OCI-M1 (cell line): ENCODE results near the gene SPINK1.
A peak's percentile ranks its signal among the peaks of the same experiment; 100 is the strongest.
"Not testable (repeated sequence)": the region's sequence is repeated elsewhere in the genome, so short reads cannot be mapped to it uniquely, and the experiment has no call there.

Experiments
- DNase-seq: peaks from one replicate; lab custom pipeline; 2025; lab: John Stamatoyannopoulos, UW

The SPINK1 gene

DNA sequence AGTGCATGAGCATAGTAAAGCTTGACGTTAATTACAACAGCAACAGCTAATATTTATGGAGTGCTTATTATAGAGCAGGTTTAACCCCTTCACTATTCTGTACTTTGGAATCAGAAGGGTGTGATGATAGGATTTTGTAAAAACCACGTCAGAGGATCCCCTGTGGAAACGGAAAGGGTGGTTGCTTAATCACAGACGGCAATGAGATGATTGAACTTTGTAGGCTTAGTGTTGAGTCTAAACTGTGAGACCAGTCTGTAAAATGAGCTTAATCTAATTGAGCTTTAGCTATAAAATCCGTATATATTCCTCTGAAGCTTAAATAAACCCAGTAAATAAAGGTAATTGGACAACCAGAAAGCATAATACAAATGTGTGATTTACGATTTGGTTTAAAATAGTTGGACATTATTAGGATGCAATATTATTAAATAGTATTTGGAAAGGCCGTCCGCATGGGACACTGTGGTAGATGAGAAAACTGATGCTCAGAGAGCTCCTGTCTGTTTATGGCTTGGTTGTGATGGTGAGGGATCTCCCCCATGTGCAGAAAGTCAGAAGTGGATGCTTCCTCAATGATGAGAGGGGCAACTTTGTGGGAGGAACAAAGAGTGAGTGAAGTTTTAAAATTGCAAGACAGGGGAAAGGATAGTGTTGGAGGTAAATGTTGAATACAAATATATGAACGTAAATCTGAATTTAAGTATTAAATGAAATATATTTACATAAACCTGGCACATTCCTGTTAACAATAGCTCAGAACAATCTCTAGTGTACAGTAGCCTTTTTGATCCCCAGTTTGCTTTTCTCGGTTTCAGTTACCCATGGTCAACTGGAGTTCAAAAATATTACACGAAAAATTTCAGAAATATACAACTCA lies 23.7 kb upstream of the SPINK1 start:
- no peak for DNase-seq

DNA sequence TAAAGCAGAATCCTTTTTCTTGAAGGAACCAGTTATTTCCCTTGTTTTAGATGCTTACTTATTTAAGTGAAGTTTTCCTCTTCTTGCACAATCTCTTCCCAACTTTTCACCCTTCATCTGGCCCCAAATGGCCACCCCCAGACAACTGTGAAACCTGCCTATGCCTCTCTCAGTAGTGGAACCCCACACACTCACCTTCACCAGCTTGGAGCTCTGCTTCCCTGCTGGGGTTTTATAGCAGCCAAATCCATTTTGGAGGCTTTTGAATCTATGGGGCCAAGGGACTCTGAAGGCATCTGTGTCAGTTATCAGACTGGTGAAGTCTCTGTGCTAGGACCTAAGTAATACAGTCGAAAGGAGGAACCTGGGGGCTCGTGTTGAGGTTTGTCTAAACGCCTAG lies 22.9 kb upstream of the SPINK1 start:
- no peak for DNase-seq

DNA sequence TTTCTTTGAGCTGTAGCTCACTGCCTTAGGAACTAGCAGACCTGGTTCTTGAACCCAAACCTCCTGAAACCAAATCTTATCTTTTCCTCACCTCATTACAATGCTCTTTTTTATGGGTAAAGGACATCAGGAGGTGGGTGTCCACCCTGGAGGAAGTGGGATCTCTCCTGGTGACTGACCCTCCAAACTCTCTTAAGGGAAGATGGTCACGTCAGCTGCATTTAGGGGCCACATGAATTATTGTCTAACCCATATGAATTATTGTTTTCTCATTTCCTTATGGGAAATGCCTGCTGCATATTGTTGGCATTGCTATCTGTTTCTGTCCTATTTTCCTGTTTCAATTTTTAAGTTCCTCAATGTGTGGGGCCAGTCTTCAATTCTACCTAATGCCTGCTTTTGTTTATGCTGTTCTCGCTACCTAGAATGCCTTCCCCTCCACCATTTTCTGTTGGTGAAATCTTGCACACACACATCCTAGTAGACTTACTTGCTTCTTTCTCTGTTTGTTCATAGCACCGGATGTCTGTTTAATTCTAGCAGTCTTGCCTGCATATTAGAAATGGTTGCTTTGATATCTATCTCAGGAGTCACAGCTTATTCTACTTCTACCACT lies 22.0 kb upstream of the SPINK1 start:
- DNase-seq = no peak

DNA sequence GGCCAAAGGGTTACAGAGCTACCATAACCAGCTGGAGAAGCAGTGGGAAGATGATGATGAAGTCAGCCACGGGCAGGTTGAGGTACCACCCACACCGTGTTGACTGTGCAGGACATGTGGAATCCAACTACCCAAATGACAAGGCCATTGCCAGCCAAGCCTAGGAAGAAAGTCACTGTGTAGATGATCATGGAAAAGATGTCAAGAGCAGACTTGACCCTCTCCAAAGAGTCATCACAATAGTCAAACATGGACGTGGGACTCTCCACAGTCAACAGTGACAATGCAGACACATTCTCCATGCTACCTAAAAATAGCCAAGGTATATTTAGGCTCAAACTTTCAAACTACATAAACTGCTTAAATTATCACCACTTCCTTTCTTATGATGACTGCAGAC lies 20.9 kb upstream of the SPINK1 start:
- no peak for DNase-seq

DNA sequence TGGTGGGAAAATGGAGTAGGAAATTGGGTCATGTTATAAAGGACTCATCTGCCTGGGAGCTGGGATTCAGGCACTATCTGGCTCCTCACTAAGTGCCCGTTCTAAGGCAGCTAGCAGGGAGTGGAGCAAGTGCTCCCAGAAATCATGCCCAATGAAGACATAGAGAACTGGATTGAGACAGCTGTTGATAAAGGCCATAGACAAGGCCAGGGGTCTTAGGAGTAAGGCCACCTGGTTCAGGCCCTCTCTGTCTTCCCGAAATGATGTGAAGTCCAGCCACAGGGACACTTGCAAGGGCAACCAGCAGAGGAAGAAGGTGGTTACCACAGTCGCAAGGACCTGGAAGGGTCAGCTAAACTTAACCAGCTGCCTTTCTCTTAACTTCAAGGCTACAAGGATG lies 20.1 kb upstream of the SPINK1 start:
- no peak for DNase-seq

DNA sequence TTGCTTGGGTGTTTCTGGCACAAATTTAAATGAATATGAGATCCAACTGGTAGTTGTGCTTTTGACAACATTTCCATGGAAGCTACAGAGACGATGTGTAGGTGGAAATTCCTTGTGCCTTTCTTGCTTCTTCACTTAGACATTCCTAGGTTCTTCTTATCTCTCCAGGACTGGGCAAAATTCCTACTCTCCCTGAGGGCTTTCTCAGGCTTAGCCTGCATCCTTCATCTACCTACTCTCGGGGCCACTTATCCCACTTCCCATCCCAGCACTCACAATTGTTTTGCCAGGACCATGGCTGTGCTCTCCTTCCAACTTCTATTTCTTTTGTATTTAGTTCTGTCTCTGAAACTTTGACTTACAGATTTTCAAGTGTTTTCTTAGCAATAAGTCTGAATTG lies 17.8 kb upstream of the SPINK1 start:
- no peak for DNase-seq

DNA sequence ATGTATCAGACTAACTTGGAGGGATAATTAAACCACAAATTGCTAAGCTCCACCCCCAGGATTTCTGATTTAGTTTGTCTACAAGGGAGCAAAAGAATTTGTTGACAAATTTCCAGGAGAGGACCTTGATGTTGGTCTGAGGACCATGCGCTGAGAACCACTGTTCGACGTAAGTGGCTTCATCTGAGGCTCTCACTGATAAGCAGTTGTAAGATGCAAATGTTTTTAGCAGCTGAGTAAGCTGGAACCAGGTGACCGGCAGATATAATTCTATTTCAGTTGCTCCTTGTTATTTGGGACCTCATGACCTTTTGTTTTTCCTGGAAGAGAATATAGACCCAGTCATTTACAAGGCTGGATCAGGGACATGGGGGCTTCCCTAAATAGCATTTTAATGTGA lies 14.1 kb upstream of the SPINK1 start:
- no peak for DNase-seq

DNA sequence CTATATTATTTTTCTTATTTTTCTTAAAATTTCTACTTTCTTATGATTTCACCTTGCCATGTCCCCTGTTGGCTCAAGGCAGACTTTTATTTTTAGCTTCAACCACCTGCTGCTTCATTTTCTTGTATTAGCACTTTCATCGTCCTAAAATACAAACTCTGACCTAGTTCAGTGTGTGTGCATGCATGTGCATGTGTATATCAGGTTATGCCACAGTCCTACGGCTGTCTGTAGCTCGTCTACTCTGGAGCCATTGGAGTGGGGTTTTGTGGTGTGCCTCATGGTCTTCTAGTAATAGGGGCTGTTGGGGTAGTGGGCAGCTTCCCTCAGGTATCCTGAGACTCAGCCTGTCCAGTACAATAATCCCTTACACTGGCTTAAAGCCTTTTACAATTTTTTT lies 13.4 kb upstream of the SPINK1 start:
- DNase-seq = no peak

DNA sequence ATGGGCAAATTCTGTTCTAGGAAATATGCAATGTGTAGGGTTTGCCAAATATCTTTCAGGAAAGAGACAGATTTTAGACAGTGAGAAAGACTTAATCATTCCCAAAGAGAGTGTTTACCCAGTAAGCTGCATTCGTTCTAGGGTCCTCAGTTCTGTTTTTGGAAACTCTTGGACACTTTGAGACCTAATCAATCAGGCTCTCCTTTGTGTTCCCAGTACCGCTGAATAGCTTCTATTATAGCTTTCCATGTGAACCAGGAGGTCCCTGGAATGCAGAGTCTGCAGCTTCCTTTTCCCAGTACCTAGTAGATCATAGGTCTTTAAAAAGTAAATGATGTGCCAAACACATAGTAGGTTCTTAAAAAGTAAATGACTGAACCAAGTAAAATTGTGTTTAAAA lies 11.4 kb upstream of the SPINK1 start:
- no peak for DNase-seq

DNA sequence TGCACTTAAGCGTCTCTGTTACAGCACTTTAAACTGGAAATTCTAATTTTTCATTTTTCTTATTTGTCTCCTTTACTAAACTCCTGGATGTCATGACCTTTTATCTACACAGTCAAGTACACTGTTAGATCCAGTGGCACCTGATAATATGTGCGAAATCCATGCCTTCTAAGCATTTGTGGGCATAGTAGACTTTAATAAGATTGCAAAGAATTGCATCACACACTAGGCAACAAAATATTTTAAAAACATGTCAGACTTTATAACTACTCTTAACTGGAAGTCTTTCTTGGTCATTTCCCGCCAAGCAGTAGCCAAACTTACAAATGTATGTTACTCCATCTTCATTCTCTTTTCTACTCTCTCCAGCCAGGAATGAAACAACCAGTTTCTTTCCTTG lies 5.0 kb upstream of the SPINK1 start:
- DNase-seq = peak; percentile 36

DNA sequence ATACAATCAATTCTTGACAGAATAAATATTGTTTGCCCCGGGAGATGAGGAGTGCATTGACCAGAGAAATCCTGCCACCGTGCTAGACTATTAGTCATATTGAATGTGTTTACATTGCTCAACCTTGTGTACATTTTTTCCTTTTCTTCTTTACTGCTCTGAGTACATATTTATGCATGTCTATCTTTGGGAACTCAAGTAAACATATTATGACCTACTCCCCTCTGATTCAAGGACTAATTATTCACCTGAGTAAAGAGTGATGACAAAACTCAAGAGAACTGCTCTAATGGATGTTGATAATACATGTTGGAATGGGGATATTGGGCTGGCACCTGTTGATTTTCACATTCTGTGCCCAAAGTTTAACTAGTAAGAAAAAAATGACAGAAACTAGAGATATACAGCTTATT lies 3.9 kb upstream of the SPINK1 start:
- no peak for DNase-seq

DNA sequence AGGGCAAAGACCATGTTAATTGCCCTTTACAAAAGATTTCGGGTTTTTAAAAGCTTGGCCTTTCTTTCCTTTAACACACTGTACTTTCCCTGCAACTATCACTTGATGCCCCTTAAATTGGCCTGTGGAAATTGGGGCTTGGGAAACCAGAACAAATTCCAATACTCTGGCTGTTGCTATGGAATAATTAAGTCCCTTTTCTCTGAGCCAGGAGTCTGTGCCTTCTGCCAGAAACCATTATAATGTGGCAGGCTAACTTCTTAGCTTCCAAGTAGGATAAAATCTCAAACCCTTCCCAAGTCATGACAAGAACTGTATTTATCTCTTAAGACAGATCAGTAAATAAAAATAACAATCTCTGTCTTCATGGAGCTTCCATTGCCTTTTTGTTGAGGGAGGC lies 1.1 kb upstream of the SPINK1 start:
- DNase-seq = no peak

DNA sequence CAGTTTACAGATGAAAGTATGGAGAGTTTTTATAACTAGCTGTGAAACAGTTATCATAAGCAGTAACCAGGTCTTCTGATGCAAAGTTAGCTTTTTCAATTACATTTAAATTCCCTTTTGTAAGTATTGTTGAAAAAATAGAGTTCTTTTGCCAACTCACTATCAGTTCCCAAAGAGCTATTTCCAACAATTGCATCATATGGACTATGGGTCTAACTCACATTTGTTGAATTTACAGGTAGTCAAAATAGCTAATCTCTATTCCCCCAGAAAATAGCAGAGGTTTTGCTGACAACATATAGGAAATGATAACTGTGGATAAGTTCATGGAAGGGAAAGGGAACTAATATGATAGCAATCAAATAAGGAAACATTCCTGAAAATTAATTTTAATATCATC lies 1.4 kb downstream of the SPINK1 start:
- peak; percentile 55 for DNase-seq

DNA sequence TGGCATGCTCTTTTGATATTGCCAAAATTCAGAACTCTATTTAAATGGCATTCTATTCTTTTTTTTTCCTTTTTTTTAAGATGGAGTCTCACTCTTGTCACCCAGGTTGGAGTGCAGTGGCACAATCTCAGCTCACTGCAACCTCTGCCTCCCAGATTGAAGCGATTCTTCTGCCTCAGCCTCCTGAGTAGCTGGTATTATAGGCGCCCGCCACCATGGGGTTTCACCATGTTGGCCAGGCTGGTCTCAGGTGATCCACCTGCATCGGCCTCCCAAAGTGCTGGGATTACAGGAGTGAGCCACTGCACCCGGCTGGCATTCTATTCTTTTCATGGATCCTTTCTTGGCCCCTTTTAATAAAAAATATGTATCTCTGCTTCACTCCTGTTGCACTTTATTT lies 4.5 kb downstream of the SPINK1 start:
- not testable (repeated sequence) for DNase-seq

DNA sequence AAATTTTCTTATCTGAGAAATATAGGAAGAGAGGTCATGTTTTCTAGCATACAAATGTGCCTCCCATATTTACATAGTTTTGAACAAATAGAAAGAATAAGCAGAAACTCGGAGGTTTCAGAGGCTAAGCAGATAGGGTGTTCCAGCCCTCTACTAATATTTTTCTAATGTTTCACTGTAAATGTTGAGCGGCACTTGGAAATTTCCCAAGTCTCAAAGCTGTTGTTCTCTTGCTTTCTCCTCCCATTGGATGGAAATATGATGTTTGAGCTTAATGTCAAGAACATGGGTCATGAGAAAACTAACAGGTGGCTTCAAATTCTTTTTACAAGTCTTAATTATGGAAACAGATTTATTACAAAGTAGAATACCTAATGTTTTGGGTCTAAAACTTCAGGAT lies 5.1 kb downstream of the SPINK1 start:
- DNase-seq = no peak

DNA sequence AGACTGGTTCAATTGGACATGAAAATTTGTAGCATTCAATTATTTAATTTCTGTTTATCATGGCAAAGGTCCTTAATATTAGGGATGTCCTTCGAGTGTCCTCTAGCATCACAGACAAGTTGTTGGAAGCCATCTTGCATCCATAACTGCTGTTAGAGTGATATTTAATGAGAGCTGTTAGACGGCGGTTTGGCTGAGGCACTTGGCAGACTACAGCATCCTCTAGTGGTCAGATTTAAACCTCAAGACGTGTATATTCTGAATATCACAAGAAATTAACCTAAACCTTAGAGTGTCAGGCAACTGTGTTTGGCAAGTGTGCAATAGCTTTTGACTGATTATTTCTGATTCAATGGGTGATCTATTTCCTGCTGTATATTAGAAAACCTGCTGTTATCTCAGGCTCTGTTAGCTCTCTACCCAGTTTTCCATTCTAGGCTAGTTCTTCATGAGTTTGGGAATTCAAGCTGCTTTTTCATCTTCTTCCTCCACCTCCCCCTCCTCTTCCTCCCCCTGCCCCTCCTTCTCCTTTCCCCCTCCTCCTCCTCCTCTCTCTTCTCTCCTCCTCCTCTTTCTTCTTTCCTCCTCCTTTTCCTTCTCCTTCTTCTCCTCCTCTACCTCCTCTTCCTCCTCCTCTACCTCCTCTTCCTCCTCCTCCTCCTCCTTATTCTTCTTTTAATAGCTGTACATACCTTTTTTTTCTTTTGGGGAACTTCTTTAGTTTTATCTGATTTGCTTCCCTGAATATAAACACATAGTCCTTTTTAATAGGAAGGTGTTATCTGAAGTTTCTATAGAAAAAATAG lies 8.6 kb downstream of the SPINK1 start:
- peak; percentile 76 for DNase-seq

DNA sequence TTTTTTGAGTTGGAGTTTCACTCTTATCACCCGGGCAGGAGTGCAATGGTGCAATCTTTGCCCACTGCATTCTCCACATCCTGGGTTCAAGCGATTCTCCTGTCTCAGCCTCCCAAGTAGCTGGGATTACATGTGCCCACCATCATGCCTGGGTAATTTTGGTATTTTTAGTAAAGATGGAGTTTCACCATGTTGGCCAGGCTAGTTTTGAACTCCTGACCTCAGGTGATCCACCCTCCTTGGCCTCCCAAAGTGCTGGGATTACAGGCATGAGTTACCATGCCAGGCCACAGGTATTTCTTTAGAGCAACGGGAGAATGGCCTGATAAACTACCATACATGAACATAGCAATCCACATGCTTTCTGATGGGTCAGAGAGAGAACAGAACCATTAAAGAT lies 9.2 kb downstream of the SPINK1 start:
- DNase-seq = not testable (repeated sequence)

DNA sequence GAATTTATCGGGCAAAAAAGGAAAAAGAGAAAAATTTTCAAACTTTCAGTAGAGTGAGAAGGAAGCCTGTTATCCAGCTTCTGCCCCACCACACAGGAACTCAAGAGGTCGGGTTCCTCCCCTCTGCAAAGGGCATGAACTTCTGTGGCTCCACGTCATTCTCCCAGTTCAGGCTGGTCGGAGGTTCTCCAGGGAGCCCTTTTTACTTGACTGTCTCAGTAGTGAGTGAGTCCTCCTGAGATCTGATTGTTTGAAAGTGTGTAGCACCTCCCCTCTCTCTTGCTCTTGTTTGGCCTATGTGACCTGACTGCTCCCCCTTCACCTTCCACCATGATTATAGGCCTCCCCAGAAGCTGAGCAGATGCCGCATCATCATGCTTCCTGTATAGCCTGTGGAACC lies 9.7 kb downstream of the SPINK1 start:
- DNase-seq = no peak

DNA sequence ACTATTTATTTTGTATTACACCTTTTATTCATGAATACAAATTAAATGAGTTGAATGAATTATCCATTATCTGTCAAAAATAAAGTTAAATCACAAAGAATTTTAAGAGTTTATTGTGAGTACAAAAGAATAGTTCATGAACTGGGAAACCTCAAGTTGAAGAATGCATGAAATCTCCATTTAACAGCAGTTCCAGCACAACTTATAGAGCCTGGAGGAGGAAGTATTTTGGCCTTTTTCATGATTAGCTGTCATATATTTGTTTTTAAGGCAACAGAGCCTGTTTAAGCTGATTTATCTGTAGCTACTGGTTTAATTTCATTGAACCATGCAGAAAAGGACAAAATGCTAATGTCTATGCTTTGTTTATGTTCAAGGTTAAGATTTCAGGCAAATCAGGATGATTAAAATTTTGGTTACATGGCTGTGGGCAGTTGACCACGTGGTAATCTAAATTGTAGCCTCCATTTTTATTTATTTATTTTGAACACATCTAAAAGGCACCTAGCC lies 12.2 kb downstream of the SPINK1 start:
- no peak for DNase-seq

DNA sequence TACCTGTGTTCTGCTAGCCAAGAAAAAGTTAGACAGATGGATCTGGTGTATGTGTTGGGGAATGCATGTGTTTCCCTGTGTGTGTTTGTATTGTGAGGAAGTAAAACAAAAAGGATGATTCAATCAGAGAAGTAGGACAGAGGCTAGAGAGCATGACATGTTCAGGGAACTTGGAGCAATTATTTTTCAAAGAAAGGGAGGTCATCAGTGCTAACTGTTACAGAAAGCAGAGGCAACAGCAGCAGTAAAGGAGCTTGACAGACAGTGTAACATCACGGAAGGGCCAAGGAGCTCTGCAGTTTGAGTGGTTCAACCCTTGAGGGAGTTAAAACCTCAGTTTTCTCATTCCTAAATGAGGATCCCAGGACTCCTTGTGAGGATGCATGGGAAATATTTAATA lies 13.2 kb downstream of the SPINK1 start:
- no peak for DNase-seq

DNA sequence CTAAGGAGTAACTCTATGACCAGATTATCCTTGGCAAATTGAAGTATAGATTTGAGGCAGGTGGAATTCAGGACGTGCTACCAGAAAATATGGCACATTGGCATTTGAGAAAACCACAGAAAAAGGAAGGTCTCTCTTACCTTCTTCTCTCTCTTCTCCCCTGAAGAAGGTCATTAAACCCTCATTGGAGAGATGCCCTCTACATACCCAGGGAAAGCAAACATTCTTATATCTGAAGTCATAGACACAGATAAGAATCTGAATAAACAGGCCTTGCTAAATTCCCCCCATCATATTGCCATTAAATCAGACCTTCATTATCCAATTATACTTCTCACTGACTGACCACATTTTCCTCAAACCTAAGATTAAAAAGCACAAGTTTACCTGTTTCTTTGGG lies 17.8 kb downstream of the SPINK1 start:
- DNase-seq = no peak

DNA sequence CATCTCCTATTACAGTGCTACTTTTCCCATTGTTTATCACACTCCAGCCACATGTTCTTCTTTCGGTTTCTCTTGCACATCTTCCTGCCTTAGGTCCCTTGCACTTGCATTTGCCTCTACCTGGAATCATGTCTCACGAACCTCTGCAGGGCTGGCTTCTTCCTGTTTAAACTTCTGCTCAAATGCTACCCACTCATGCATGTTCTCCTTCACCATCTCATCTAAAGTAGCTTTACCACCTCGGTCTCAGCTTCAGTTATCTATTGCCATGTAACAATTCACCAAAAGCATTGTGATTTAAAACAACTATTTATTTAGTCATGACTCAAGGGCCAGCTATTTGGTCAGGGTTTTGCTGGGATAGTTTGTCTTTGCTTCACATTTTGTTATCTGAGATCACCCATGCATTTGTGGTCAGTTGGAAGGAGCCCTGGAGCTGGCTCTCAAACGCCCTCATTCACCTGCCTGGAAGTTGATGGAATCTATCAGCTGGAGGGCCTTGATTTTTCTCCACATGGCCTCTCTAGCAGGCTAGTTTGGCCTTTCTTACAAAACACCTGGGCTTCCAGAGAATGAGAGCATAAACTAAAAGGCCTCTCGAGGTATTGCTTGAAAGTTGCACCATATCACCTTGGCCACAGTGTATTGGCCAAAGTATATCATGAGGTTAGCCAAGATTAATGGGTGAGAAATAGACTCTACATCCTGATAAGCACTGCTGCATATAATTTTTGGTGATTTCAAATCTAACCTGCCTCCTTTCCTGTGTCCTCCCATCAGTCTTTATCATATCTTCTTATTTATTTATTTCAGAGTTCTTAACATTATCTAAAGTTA lies 21.4 kb downstream of the SPINK1 start:
- DNase-seq = no peak
